ENCODE measurements around the gene OR2A12. TPM values are rescaled to one million over a fixed set of nuclear protein-coding genes. Genes with fewer than 3 reads are reported as not detected.
"Not testable (repeated sequence)": the region's sequence is repeated elsewhere in the genome, so short reads cannot be mapped to it uniquely, and the experiment has no call there.

The OR2A12 gene
- under 1 TPM in 2 of 4 donors, not detected in 2; 0.03 to 0.08 TPM for polyA plus RNA-seq (ENCODE audit: insufficient read length in 4 of 4)

GRCh38 chr7:144085978-144086377, at the start of gene OR2A12:
Gene OR2A12, plus strand, starts transcription at chr7:144086278. Its CDS starts 8,830 bp downstream, at chr7:144095108.
- DNase-seq (ENCODE audit: low read depth in 4 of 4, low spot score in 2 of 4): no peak

DNA sequence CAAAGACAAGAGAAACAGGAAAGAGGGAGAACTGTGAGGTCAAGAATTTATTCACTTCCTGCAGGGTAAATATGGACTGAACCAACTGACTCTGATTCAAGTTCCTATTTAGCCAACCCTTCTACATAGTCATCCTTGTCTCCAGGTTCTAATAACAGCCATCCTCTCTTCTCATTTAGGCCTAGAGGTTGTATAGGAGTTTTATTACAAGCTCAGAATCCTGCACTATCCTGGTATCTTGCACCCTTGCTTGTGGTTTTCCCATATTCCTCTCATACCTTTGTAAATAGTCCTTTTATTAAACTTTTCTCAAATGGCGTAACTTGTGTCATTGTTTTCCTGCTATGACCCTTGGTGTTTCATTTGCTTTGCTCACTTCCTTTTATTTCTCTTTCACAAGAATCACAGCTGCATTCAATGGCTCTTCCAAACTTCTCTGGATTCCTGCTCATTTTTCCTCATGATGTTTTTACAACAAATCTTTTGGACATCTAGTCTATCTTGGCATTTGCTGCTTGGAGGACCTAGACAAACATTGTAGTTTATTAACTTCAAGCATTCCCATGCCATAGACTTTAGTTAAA, 49.7 kb upstream of the OR2A12 start:
- no peak for DNase-seq (ENCODE audit: low read depth in 4 of 4, low spot score in 2 of 4)

DNA sequence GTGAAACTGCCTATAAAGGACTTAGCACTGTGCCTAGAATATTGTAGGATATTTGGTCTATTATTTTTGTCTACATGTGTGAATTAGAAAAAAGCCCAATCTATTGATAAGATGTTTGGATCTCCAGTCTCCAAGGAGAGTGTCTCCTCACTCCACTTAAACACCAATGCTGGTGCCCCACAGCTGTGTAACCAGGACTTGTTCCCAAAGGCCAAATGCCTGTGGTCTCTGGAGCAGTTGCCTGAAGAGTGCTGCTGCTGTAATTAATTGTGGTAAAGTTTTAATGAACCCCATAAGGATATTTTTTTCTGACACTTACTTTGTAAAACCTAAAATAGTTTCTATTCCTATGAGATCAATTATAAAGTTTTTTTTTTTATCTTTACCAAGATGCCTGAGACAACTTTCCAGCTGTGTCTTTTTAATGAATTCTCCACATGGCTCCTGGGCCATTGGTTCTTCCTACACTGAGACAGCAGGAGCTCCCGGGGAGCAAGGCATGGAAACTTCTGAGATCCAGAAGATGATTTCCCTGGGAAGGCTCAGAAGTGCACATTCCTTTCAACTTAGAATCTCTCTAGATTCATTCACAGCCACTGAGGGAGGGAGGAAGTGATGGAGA, 48.6 kb upstream of the OR2A12 start:
- no peak for DNase-seq (ENCODE audit: low read depth in 4 of 4, low spot score in 2 of 4)

DNA sequence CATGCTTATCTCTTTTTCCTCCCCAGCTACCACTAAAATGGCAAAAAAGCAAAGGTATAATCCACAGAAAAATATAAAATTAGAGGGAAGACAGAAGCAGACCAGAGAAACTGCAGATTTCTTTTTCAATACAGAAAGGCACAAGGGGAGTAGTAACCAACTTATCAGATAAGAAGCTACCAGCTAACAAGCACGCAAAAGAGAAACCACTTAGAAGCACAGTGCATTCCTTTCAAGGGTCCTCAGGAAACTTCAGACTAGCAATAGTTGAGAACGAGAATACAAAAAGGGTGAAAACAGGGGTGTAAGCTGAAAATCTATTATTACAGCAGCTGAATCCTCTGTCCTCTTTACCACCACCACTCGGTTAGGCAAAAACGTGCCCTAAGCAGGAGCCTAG, 47.2 kb upstream of the OR2A12 start:
- DNase-seq (ENCODE audit: low read depth in 4 of 4, low spot score in 2 of 4): no peak

DNA sequence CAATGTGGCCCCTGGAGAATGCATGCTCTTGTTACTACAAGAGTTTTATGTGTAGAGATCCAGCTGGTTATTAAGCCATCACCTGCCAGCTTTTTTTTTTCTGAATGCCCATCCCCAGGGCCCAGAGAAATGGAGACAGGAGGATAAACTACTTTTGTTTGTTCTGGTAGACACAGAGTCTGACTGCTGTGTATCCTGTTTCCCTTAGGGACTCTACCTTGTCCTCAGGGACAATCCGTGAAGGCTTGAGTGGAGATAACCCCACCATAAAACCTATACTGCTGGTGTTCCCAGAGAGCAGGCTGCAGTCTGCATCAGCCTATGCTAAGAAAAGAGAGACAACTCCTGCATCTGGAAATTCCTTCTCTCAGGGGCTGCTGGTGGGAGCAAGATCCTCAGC, 37.4 kb upstream of the OR2A12 start, which contains the start of gene OR2A5:
TSS of gene OR2A5 (plus strand) at position 301 of the 400 bp plus-strand sequence. CDS start 1,454 bp downstream, outside the sequence.
- no peak for DNase-seq (ENCODE audit: low read depth in 4 of 4, low spot score in 2 of 4)

- DNase-seq (ENCODE audit: low read depth in 4 of 4, low spot score in 2 of 4): no peak
Observed at GRCh38 chr7:144049491-144049890, 36.6 kb upstream of the OR2A12 start.

DNA sequence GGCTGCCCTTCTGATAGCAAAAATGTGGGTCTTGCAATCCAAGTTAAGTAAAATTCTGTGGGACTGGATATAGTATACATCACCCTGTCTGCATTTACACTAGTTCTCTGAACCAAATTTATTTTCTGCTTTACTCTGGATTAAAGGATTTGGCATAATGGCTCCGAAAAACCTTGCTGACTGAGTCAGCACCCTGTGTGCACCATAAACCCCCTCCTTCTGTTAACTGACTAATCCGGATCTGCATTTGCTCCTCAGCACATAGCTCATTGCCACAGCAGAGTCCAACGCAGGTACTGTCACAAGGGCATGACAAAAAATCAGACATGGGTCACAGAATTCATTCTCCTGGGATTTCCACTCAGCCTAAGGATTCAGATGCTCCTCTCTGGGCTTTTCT, 36.0 kb upstream of the OR2A12 start:
- no peak for DNase-seq (ENCODE audit: low read depth in 4 of 4, low spot score in 2 of 4)

DNA sequence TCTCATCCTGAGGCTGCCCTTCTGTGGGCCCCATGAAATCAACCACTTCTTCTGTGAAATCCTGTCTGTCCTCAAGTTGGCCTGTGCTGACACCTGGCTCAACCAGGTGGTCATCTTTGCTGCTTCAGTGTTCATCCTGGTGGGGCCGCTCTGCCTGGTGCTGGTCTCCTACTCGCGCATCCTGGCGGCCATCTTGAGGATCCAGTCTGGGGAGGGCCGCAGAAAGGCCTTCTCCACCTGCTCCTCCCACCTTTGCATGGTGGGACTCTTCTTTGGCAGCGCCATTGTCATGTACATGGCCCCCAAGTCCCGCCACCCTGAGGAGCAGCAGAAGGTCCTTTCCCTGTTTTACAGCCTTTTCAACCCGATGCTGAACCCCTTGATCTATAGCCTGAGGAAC, 35.2 kb upstream of the OR2A12 start:
- not testable (repeated sequence) for DNase-seq (ENCODE audit: low read depth in 4 of 4, low spot score in 2 of 4)

- no peak for DNase-seq (ENCODE audit: low read depth in 4 of 4, low spot score in 2 of 4)
Observed at GRCh38 chr7:144057954-144058353, 28.1 kb upstream of the OR2A12 start.

- no peak for DNase-seq (ENCODE audit: low read depth in 4 of 4, low spot score in 2 of 4)
Observed at GRCh38 chr7:144063710-144064109, 22.4 kb upstream of the OR2A12 start.

DNA sequence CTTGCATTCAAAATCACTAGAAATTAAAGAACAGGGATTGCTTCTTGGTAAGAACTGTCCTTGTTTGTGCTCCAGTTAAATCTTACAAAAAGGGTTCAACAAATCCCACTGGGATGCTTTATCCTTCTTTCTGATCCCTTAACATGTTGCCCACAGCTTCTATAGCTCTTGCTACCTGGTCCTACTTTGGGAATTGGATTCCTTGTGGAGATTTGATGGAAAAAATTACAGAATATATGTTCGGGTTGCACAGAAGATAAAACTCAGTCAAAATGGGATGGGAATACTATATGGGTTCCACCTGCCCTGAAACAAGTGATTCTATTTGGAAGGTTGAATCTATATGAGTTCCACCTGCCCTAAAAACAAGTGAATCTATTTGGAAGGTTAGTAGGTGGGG, 16.6 kb upstream of the OR2A12 start, which contains the start of gene OR2A25:
TSS of gene OR2A25 (plus strand) at position 301 of the 400 bp plus-strand sequence. CDS start 4,409 bp downstream, outside the sequence.
- DNase-seq (ENCODE audit: low read depth in 4 of 4, low spot score in 2 of 4): no peak

DNA sequence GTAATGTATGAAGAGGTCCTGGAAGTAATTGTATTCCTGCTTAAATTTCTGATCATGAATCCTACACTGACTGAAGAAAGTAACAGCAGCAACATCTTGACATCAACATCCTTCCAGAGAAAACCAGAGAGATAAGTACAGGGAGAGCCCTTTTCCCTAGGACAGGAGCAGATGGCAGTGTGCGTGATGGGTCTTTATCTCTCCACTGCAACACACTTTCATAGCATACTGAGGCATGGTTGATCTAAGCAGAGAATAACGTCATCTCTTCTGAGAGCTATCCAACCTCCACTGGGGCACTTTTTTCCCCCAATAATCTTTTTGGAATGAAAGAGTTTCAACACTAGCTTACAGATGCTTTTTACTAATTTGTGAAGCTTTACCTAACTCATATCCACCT, 16.1 kb upstream of the OR2A12 start:
- no peak for DNase-seq (ENCODE audit: low read depth in 4 of 4, low spot score in 2 of 4)

- DNase-seq (ENCODE audit: low read depth in 4 of 4, low spot score in 2 of 4): no peak
Observed at GRCh38 chr7:144074374-144074773, 11.7 kb upstream of the OR2A12 start.

DNA sequence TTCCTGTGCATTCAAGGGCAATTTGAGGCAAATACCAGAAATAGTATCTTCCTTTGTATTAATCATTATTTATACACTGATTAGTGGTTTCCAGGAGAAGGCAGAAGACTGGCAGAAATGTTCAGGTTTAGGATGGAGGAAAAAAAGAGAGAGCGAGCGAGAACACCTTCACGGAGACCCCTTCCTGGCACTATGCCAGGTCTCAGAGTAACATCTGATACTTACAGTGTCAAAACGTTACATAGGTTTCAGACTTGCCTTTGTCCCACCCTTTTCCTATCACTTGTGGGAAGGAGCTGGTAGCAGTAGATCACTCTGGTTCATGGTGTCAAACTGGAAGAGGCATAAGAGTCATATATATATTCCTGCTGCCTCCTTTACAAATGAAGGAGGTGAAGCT, 652 bp downstream of the OR2A12 start:
- DNase-seq (ENCODE audit: low read depth in 4 of 4, low spot score in 2 of 4): no peak

DNA sequence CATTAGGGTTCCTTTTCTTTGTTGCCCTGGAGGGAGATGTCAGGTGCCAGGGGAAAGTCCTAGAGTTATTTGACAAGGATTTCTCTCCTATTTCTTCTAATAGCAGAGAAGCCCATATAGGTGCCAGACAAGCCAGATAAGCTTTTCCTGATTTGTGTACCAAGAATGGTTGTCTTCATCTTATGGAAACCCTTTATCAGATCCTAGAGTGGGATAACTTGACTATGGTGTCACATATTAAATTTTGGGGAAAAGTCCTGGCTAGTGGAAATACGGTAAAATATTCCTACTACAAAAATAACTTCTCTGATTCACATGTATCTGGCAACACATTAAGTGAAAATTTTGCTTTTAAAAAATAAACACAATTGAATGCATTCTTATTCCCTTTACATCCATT, 1.2 kb downstream of the OR2A12 start:
- no peak for DNase-seq (ENCODE audit: low read depth in 4 of 4, low spot score in 2 of 4)

GRCh38 chr7:144090667-144091066, 4.6 kb downstream of the OR2A12 start:
- DNase-seq (ENCODE audit: low read depth in 4 of 4, low spot score in 2 of 4): no peak

GRCh38 chr7:144098776-144099175, 12.7 kb downstream of the OR2A12 start:
- DNase-seq (ENCODE audit: low read depth in 4 of 4, low spot score in 2 of 4): no peak

DNA sequence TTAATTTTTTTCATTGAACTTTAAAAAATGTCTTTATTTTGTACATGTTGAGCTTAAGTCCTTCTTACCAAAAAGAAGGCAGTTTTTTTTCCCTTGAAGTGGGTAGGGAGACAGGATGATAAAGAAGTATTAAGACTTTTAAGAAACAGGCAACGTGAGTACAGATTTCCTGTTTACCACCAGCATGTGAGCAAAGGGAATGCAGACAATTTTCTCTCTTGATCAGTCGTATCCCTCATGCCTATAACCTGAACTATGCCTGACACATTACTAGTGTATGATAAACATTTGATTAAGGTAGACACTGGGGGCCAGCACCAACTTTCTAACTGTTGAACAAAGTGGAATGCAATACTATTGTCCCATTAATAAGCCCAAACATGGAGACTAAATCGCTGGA, 14.5 kb downstream of the OR2A12 start:
- no peak for DNase-seq (ENCODE audit: low read depth in 4 of 4, low spot score in 2 of 4)

DNA sequence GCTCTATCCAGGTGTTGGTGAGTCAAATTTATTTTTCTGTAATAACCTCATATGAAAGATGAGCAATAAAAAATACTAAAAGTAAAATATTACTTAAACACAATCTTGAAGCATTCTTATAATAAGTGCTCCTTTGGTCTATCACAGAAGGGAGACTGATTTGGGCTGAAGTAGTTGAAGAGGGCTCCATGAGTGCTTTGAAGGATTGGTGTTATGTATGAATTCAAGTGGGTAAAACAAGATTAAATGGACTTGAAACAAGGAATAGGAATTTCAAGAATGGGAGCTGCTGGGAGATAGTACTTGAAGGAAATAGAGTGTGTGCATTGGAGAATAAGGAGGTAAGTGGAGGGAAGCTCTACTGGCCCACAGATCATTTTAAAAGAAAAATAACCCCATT, 16.0 kb downstream of the OR2A12 start:
- DNase-seq (ENCODE audit: low read depth in 4 of 4, low spot score in 2 of 4): no peak

- DNase-seq (ENCODE audit: low read depth in 4 of 4, low spot score in 2 of 4): no peak
Observed at GRCh38 chr7:144105211-144105610, 19.1 kb downstream of the OR2A12 start.

DNA sequence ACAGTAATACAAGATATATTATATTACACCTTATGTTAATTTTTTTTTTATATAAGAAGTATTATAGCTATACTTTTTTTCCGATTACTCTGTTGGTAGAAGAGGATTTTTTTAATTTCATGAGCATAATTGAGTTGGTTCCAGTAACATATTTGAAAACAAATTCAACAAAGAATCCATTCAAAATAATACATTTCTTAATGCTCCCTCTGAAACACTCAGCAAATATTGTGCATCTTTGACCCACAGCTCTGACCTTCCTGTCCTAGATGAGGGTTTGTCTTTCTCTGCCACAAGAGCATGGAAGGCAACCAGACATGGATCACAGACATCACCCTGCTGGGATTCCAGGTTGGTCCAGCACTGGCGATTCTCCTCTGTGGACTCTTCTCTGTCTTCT, 23.2 kb downstream of the OR2A12 start, which contains the start of gene OR2A2:
TSS of gene OR2A2 (plus strand) at position 301 of the 400 bp plus-strand sequence. CDS start at position 301, 0 bp downstream.
- no peak for DNase-seq (ENCODE audit: low read depth in 4 of 4, low spot score in 2 of 4)

DNA sequence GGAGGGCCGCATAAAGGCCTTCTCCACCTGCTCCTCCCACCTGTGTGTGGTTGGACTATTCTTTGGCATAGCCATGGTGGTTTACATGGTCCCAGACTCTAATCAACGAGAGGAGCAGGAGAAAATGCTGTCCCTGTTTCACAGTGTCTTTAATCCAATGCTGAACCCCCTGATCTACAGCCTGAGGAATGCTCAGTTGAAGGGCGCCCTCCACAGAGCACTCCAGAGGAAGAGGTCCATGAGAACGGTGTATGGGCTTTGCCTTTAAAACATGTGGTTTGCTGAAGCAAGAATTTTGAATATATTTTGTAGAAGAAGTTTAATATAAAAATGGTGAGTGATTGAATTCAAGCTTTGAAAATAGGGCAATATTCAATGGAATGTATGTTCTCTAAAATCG, 24.2 kb downstream of the OR2A12 start:
- DNase-seq (ENCODE audit: low read depth in 4 of 4, low spot score in 2 of 4): no peak
